SK-N-DZ (cell line): ENCODE results near the gene ZC2HC1B.

Experiments
- DNase-seq: peaks from one replicate; pipeline ENCODE4 v3.0.0-alpha.2; 2015; ENCODE audit warnings: low spot score

Gene ZC2HC1B

GRCh38 chr6:143934331-143934730 lies 70.1 kb downstream of the ZC2HC1B start:
- no peak for DNase-seq

- DNase-seq, result no peak
These were observed 70.6 kb downstream of the ZC2HC1B start for GRCh38 chr6:143934867-143935266.

- no peak for DNase-seq
These were observed 72.1 kb downstream of the ZC2HC1B start for GRCh38 chr6:143936347-143936746.

- no peak for DNase-seq
These were observed 72.7 kb downstream of the ZC2HC1B start for GRCh38 chr6:143936778-143937667.

GRCh38 chr6:143937668-143937970 lies 73.3 kb downstream of the ZC2HC1B start:
- no peak for DNase-seq

GRCh38 chr6:143939364-143939763 lies 75.1 kb downstream of the ZC2HC1B start:
- no peak for DNase-seq

- DNase-seq, result peak; percentile 43
These were observed 75.8 kb downstream of the ZC2HC1B start for GRCh38 chr6:143940011-143940597.

- DNase-seq, result peak; percentile 60
These were observed 77.8 kb downstream of the ZC2HC1B start for GRCh38 chr6:143941852-143942627.

GRCh38 chr6:143948208-143948607 lies 83.9 kb downstream of the ZC2HC1B start:
- DNase-seq, result no peak

GRCh38 chr6:143949535-143949934 lies 85.3 kb downstream of the ZC2HC1B start:
- DNase-seq, result no peak

GRCh38 chr6:143949962-143950361 lies 85.7 kb downstream of the ZC2HC1B start:
- no peak for DNase-seq

- no peak for DNase-seq
These were observed 86.6 kb downstream of the ZC2HC1B start for GRCh38 chr6:143950875-143951274.

- DNase-seq, result no peak
These were observed 87.9 kb downstream of the ZC2HC1B start for GRCh38 chr6:143952060-143952778.

- no peak for DNase-seq
These were observed 88.8 kb downstream of the ZC2HC1B start for GRCh38 chr6:143952947-143953701.

GRCh38 chr6:143953922-143954321 lies 89.6 kb downstream of the ZC2HC1B start:
- no peak for DNase-seq

GRCh38 chr6:143955971-143956370 lies 91.7 kb downstream of the ZC2HC1B start:
- DNase-seq, result no peak

- no peak for DNase-seq
These were observed 93.5 kb downstream of the ZC2HC1B start for GRCh38 chr6:143957679-143958274.

- DNase-seq, result no peak
These were observed 94.6 kb downstream of the ZC2HC1B start for GRCh38 chr6:143958839-143959399.

GRCh38 chr6:143959927-143960326 lies 95.7 kb downstream of the ZC2HC1B start:
- DNase-seq, result no peak

- no peak for DNase-seq
These were observed 96.8 kb downstream of the ZC2HC1B start for GRCh38 chr6:143961066-143961465.
